Upper lobe of left lung (tissue), 6 donors: ENCODE measurements around the gene LTBP2. TPM values are rescaled to one million over a fixed set of nuclear protein-coding genes. Genes with fewer than 3 reads are reported as not detected.

Experiments used
- ATAC-seq, 2 donors: fragments of 200-7000 bp; cut with Tn5 transposase; one replicate each; pipeline ENCODE4 v1.9.1; 2022; ENCODE audit warnings: mild to moderate bottlenecking in 2 of 2, moderate library complexity in 2 of 2; ENCODE audit not compliant: low FRiP score in 2 of 2
- DNase-seq, 2 donors: peaks; one replicate each; pipeline ENCODE4 v3.0.0-alpha.2; 2019 to 2020
- H3K27ac ChIP-seq, 4 donors: fragments of 200-600 bp; sonication (generic); one replicate each; pipeline ENCODE4 v1.5.1; 2016 to 2019
- H3K27me3 ChIP-seq, 4 donors: fragments of 200-600 bp; sonication (generic); one replicate each; pipeline ENCODE4 v1.5.1; 2017 to 2019
- H3K36me3 ChIP-seq, 4 donors: fragments of 200-600 bp; sonication (generic); one replicate each; pipeline ENCODE4 v1.5.1; 2016 to 2019
- H3K4me1 ChIP-seq, 4 donors: fragments of 200-600 bp; sonication (generic); one replicate each; pipeline ENCODE4 v1.5.1; 2018 to 2019
- H3K4me3 ChIP-seq, 4 donors: fragments of 200-600 bp; sonication (generic); one replicate each; pipeline ENCODE4 v1.5.1; 2017 to 2019; ENCODE audit warnings: mild to moderate bottlenecking in 2 of 4, moderate library complexity in 1 of 4
- H3K9me3 ChIP-seq, 4 donors: fragments of 200-600 bp; sonication (generic); one replicate each; pipeline ENCODE4 v1.5.1; 2018 to 2019
- EP300 ChIP-seq, 4 donors: sonication (generic); formaldehyde crosslinking; IDR thresholded peaks; one replicate each; pipeline ENCODE4 v1.5.1; 2017; ENCODE audit warnings: antibody characterized with exemption in 4 of 4, control low read depth in 2 of 4
- POLR2A ChIP-seq, 4 donors: fragments of 450-650 bp; IDR thresholded peaks; one replicate each; pipeline ENCODE4 v1.5.1; 2016 to 2017; ENCODE audit warnings: antibody characterized with exemption in 4 of 4, mild to moderate bottlenecking in 2 of 4
- POLR2AphosphoS5 ChIP-seq, 2 donors: sonication (generic); formaldehyde crosslinking; IDR thresholded peaks; one replicate each; pipeline ENCODE4 v1.5.1; 2017; ENCODE audit warnings: antibody characterized with exemption in 2 of 2
- WGBS, 2 donors: methylation state at CpG; one replicate each; pipeline ENCODE4 v1.1.5; 2017 to 2018; 5-methylcytosine and 5-hydroxymethylcytosine counted together
- total RNA-seq, 6 donors: library from RNA; depleted of rRNA in 4 of 6; stranded (reverse); fragments of >200 nt in 4 of 6; gene quantifications; one replicate each; pipeline versions ENCODE4 v1.1.0 to v1.2.1, GENCODE V29; 2016 to 2021
- TF ChIP-seq, protein P1 (sequence below), 6 experiments: fragments of 450-650 bp in 4 of 6; fragments of 200-600 bp in 2 of 6; sonication (generic) in 2 of 6; IDR thresholded peaks; one replicate each; pipeline ENCODE4 v1.5.1; 2016 to 2019; ENCODE audit warnings: antibody characterized with exemption in 6 of 6
- donor health status: DM: no; HTN: no; CAD: no; lungs with moderate emphysema.
- donor health status: DM: no; HTN: yes; CAD: no; lungs with severe emphysema.

Gene LTBP2
- total RNA-seq, 6 donors from 2014 or later = 19.7 to 136 (median 77.6) TPM

DNA sequence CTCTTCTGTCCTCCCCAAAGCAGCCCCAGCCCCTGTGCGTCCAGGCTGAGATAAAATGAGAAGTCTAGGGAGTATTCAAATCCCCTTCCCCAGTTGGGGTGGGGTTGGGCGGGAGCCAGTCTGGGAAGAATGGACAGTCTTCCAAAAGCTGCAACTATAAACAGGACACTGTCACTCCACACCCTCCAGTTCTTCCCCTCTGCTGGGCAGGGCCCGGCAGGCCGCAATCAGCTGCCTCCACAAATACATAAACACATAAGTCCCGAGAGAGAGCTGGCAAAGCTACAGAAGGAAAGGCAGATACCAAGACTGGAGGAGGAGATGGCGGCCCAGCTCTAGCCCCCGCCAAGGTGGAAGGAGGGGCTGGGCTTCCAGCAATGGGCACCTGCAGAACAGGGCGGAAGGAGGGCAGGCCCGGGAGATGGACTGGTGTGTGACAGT is 12.7 kb downstream of the LTBP2 start:
- DNase-seq = no peak
- Histone ChIP-seq H3K9me3 (no peaks in the 10 kb centered on the region), H3K27me3 (no peaks in the 10 kb centered on the region), H3K27ac (peak overlapping the region; percentile 31 to 84 (median 75)), H3K4me1 (peaks cover 41 to 48% (median 44%) of the 10 kb centered on the region in 4 donors), H3K4me3 (no peak overlapping the region), H3K36me3 (no peaks in the 10 kb centered on the region)
- TF ChIP-seq POLR2AphosphoS5 (IDR thresholded peaks at IDR 0.05) = peak in 1 of 2 donors; percentile 68
- TF ChIP-seq, protein P1, sequence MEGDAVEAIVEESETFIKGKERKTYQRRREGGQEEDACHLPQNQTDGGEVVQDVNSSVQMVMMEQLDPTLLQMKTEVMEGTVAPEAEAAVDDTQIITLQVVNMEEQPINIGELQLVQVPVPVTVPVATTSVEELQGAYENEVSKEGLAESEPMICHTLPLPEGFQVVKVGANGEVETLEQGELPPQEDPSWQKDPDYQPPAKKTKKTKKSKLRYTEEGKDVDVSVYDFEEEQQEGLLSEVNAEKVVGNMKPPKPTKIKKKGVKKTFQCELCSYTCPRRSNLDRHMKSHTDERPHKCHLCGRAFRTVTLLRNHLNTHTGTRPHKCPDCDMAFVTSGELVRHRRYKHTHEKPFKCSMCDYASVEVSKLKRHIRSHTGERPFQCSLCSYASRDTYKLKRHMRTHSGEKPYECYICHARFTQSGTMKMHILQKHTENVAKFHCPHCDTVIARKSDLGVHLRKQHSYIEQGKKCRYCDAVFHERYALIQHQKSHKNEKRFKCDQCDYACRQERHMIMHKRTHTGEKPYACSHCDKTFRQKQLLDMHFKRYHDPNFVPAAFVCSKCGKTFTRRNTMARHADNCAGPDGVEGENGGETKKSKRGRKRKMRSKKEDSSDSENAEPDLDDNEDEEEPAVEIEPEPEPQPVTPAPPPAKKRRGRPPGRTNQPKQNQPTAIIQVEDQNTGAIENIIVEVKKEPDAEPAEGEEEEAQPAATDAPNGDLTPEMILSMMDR (IDR thresholded peaks at IDR 0.05) = no peak
- TF ChIP-seq EP300 (IDR thresholded peaks at IDR 0.05) = no peak
- ATAC-seq = peak; percentile 3 to 27
- WGBS, 2 donors = 42 to 44% methylated on average over 9 of the region's 9 CpGs

DNA sequence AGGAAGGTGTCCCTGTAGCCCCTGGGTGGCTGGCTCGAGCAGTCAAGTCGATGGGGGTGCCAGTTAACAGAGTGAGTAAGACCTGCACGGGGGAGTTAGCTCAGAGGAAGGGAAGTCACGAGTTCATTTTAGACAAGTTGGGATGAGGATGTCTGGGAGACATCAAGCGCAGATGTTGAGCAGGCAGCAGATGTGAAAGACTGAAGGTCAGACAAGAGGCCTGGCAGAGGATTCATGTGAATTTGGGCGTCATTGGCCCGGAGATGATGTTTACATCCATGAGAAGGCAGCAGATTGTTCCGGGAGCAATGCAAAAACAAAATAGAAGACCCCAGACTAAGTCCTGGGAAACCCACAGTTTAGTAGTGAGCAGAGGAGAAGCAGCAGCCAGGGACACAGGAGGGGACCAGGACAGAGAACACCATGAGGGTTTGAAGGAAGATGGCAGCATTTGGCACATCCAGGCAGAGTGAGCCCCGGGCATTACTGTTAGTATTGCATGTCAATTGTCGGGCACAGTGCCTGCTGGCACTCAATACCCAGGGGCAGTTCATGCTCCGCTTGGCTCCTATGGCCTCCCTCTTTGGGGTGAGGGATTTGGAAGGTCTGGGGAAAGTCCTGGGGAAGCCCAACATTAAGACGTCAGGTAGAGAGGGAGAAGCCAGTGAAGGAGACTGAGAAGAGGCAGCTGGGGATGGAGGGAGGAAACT is 15.1 kb downstream of the LTBP2 start:
- peak overlapping the region in 3 of 4 donors; percentile 71 to 84 (median 79) for H3K27ac ChIP-seq
- H3K27me3 ChIP-seq = no peaks in the 10 kb centered on the region
- TF ChIP-seq POLR2AphosphoS5 (IDR thresholded peaks at IDR 0.05) = peak; percentile 46 to 52
- peak in 1 of 4 donors; percentile 12 for TF ChIP-seq POLR2A (IDR thresholded peaks at IDR 0.05)
- TF ChIP-seq, protein P1 (IDR thresholded peaks at IDR 0.05) = no peak
- no peaks in the 10 kb centered on the region for H3K36me3 ChIP-seq
- no peaks in the 10 kb centered on the region for H3K9me3 ChIP-seq
- peaks cover 56 to 71% (median 68%) of the 10 kb centered on the region in 4 donors for H3K4me1 ChIP-seq
- no peak overlapping the region for H3K4me3 ChIP-seq
- ATAC-seq = peak in 1 of 2 donors; percentile 25
- WGBS, 2 donors = 58 to 64% methylated on average over 11 to 12 of the region's 12 CpGs
- no peak for DNase-seq

DNA sequence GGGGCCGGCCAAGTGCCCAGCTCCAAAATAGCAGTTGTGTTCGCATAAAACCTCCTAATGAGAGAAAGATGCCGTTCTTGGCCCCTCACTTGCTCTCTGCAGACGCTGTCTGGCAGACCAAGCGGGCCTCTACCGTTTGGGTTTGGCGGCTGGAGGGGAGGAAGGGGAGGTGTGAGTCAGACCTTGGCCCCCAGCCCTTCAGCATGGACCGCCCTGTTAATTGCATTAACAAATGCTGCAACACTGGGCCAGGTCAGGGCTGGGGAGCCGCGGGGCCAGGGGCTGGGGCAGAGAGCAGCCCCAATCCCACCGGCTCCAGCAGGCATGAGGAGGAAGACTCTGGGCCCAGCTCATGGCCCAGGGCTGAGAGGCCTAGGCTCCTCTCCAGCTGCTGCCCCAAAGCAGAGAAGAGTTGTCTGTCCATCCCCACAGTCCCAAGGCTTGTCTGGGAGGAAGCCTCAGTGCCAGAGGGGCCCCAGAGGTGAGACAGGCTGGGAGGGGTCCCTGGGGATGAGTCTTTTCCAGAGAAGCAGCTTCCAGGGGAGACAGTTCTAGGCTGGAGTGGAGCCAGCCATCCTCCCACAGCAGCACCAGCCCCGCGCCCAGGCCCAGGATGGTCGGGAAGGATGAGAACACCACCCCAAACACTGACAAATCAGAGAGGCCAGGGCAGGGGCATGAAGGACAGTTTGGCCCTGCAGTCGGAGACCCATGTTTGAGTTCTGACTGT is 16.9 kb downstream of the LTBP2 start:
- H3K36me3 ChIP-seq = no peaks in the 10 kb centered on the region
- ATAC-seq (peak; percentile 11 to 80), DNase-seq (peak in 1 of 2 donors; percentile 75)
- no peak overlapping the region for H3K4me3 ChIP-seq
- H3K4me1 ChIP-seq = peaks cover 51 to 80% (median 67%) of the 10 kb centered on the region in 4 donors
- WGBS, 2 donors = 80 to 82% methylated on average over 9 to 14 of the region's 15 CpGs
- TF ChIP-seq, protein P1 (IDR thresholded peaks at IDR 0.05) = no peak
- TF ChIP-seq POLR2AphosphoS5 (IDR thresholded peaks at IDR 0.05) (no peak), POLR2A (IDR thresholded peaks at IDR 0.05) (no peak), EP300 (IDR thresholded peaks at IDR 0.05) (no peak)
- no peaks in the 10 kb centered on the region for H3K9me3 ChIP-seq
- H3K27ac ChIP-seq = peak overlapping the region; percentile 32 to 83 (median 76)
- H3K27me3 ChIP-seq = no peaks in the 10 kb centered on the region

DNA sequence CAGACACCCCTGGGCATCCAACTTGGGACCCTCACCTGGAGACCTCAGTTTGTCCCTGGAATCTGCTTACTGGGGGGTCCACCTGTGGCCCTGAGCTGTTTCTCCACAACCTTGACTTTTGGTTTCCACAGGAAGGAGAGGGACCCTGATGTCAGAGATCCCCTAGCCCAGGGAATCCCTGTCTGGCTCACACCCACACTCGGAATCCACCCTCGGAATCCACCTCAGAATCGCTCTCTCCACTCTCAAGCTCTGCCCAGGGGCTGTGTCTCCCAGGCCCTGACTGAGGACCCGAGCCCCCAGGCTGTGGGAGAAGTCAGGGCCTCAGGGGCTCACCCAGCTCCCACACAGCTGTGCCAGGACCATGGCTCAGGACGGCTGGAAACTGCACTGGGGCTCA is 17.4 kb downstream of the LTBP2 start:
- Histone ChIP-seq H3K36me3 (no peaks in the 10 kb centered on the region), H3K4me1 (peaks cover 46 to 75% (median 61%) of the 10 kb centered on the region in 4 donors), H3K4me3 (no peak overlapping the region), H3K27me3 (no peaks in the 10 kb centered on the region), H3K27ac (peak overlapping the region; percentile 32 to 83 (median 76)), H3K9me3 (no peaks in the 10 kb centered on the region)
- WGBS, 2 donors = 85 to 93% methylated on average over 3 to 5 of the region's 5 CpGs
- TF ChIP-seq EP300 (IDR thresholded peaks at IDR 0.05) = no peak
- TF ChIP-seq, protein P1 (IDR thresholded peaks at IDR 0.05) = no peak
- no peak for TF ChIP-seq POLR2AphosphoS5 (IDR thresholded peaks at IDR 0.05)
- no peak for TF ChIP-seq POLR2A (IDR thresholded peaks at IDR 0.05)
- ATAC-seq (no peak), DNase-seq (no peak)
